ENCODE data around the gene CXADR.

DNA sequence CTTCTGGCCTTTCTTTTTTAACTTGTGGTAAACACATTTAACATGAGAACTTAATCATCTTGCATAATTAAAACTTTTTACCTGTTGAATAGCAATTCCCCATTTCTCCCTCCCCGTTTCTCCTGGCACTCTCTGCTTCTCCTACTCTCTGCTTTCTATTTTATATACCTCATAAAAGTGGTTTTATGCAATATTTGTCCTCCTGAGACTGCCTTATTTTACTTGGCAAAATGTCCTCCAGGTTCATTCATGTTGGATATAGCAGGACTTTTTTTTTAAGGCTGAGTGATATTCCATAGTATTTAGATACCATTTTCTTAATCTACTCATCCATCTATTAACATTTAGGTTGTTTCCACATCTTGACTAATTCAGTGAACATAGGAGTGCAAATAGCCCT is 64.9 kb downstream of the CXADR start:
- TF ChIP-seq, protein P1, sequence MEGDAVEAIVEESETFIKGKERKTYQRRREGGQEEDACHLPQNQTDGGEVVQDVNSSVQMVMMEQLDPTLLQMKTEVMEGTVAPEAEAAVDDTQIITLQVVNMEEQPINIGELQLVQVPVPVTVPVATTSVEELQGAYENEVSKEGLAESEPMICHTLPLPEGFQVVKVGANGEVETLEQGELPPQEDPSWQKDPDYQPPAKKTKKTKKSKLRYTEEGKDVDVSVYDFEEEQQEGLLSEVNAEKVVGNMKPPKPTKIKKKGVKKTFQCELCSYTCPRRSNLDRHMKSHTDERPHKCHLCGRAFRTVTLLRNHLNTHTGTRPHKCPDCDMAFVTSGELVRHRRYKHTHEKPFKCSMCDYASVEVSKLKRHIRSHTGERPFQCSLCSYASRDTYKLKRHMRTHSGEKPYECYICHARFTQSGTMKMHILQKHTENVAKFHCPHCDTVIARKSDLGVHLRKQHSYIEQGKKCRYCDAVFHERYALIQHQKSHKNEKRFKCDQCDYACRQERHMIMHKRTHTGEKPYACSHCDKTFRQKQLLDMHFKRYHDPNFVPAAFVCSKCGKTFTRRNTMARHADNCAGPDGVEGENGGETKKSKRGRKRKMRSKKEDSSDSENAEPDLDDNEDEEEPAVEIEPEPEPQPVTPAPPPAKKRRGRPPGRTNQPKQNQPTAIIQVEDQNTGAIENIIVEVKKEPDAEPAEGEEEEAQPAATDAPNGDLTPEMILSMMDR (IDR thresholded peaks at IDR 0.05), result no peak
- no peak for TF ChIP-seq POLR2A (IDR thresholded peaks at IDR 0.05)
